Mammary epithelial cell (primary cell): ENCODE measurements around the gene FNDC3B.

Experiments used
- EZH2 ChIP-seq: IDR thresholded peaks from 2 replicates; pipeline ENCODE4 v1.6.1; 2012; ENCODE audit warnings: low read length, inconsistent platforms, borderline replicate concordance
- TF ChIP-seq, protein P1 (sequence below), 2 donors: IDR thresholded peaks in 1 of 2; conservative IDR thresholded peaks in 1 of 2; 2 replicates each; pipeline ENCODE4 v1.5.1; 2011 to 2012; ENCODE audit warnings: inconsistent platforms in 2 of 2, low read length in 2 of 2, mild to moderate bottlenecking in 2 of 2, control low read depth in 1 of 2, low read depth in 1 of 2; ENCODE audit not compliant: insufficient read depth in 1 of 2; ENCODE audit errors: extremely low read depth in 1 of 2

DNA sequence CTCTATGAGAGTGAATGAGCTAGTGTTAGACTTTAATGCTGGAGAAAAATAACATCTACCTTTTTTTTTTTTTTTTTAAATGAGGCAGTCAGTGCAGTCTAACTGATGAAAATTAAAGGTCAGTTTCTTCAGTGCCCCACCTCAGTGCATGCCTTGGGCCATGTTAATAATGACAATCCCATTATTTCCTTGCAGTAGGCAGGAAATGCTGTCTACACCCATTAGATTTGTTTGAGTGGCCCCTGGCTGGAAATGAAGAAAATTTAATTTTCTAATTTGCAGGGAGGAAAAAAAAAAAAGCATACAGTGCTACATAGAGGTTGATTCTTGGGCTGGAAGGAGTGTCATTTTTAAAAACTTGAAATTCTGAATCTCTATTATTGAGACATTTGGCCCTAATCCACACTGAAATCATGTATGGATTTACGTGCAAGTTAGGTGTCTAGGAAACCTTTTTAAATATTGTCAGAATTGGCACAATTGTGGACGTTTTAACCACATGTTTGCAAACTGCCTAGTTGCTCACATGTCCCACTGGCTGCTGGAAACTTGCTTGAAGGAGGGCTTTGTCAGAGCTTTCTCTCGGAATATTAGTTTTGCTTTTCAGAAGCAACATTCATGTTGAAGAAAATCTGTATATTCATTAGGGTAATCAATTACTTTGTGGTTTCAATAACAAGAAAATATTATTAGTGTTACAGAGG is 18.4 kb downstream of the FNDC3B start:
- TF ChIP-seq, protein P1, sequence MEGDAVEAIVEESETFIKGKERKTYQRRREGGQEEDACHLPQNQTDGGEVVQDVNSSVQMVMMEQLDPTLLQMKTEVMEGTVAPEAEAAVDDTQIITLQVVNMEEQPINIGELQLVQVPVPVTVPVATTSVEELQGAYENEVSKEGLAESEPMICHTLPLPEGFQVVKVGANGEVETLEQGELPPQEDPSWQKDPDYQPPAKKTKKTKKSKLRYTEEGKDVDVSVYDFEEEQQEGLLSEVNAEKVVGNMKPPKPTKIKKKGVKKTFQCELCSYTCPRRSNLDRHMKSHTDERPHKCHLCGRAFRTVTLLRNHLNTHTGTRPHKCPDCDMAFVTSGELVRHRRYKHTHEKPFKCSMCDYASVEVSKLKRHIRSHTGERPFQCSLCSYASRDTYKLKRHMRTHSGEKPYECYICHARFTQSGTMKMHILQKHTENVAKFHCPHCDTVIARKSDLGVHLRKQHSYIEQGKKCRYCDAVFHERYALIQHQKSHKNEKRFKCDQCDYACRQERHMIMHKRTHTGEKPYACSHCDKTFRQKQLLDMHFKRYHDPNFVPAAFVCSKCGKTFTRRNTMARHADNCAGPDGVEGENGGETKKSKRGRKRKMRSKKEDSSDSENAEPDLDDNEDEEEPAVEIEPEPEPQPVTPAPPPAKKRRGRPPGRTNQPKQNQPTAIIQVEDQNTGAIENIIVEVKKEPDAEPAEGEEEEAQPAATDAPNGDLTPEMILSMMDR (conservative IDR thresholded peaks at IDR 0.05 in 1 of 2, IDR thresholded peaks at IDR 0.05 in 1 of 2; ENCODE audit: extremely low read depth in 1 of 2, insufficient read depth in 1 of 2, low read depth in 1 of 2, low read length in 2 of 2) = no peak
- TF ChIP-seq EZH2 = no peak
